NCI-H1105 treated with DMSO at 0.1 percent for 48 hours (cell line): ENCODE data around the gene PAGE3.

Experiments used
- DNase-seq: peaks from one replicate; lab custom pipeline; 2025; lab: John Stamatoyannopoulos, UW

The PAGE3 gene, protein sequence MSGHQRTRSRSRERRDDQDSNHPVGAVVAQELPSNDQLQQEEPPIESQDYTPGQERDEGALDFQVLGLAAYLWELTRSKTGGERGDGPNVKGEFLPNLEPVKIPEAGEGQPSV

DNA sequence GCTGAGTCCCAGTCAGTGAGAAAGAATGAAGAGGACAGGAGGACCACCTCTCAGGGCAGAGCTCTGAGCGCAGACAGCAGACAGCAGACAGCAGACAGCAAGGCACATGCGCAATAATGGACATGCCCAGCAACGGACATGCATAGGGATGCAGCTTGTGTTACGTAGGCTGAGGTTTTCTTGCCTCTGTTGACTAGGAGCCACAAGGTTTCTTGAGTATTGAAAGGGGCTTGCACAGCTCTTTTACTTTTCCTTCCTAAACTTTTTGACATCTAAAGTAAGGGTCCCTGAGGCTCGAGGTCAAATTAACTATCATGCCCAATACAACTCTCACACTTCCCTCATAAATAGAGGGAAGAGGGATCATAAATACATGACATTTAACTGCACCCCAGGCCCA lies at the start of gene PAGE3:
TSS of gene PAGE3 (minus strand) at position 101 of the 400 bp plus-strand sequence. CDS start 1,013 bp downstream, outside the sequence.
- no peak for DNase-seq

DNA sequence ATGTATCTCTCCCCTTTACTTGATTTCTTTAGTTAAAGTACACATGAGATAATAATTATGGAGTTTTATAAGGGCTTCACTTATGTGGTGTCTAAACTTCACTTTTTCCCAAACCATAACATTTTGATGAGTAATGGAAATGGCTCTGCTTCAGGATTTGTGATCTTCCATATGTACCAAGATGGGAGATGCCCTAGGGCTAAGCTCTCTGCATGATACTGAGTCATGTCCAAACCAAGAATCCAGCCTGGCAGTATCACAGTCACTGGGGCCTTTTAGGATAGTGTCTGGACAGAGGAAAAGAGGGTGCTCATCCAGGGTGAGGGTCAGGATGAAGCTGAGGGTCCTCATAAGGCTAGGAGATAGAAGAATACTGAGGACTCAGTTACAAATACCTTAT lies 47.9 kb upstream of the PAGE3 start:
- no peak for DNase-seq

DNA sequence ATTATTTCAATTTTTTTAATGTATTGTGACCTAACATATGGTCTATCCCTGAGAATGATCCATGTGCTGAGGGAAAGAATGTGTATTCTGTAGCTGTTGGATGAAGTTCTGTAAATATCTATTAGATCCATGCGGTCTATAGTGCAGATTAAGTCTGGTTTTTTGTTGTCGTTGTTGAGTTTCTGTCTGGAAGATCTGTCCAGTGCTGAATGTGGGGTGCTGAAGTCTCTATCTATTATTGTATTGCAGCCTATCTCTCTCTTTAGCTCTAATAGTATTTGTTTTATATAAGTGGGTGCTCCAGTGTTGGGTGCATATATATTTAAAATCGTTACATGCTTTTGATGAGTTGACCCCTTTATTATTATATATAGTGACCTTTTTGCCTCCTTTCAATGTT lies 26.2 kb upstream of the PAGE3 start:
- DNase-seq: no peak

DNA sequence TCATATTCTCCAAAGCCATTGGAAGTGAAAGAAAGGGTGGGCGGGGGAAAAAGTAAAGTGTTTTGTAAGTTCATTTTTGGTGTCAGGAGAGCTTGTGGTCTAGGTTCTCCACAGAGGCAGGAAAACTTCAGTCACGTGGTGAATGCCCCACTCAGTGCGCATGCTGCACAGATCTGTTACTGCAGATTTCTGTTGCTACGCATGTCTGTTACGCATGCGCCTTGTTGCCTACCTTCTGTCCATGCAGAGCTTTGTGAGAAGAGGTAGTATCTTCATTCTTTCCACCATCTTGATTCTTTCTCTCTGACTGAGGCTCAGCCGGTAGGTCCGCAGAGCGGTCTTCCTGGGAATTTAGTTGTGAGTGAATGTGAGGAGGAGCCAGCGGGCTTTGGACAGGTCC lies 15.1 kb upstream of the PAGE3 start:
- DNase-seq: no peak

DNA sequence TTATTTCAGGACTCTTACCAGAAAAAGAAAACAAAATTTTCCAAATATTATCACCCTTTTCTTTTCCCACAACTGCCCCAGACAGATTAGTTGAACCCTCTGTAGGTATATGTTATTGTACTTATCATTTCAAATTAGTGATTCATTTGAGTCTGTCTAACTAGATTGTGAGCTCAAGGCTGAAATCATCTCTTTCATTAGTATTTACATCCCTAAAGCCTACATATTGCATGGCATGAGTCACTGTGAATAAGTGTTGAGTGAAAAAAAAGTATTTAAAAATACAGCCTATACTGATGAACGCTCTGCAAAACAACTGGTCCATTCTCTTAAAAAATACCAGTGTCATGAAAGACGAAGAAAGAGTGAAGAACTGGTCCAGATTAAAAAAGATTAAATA lies 3.9 kb downstream of the PAGE3 start:
- no peak for DNase-seq

DNA sequence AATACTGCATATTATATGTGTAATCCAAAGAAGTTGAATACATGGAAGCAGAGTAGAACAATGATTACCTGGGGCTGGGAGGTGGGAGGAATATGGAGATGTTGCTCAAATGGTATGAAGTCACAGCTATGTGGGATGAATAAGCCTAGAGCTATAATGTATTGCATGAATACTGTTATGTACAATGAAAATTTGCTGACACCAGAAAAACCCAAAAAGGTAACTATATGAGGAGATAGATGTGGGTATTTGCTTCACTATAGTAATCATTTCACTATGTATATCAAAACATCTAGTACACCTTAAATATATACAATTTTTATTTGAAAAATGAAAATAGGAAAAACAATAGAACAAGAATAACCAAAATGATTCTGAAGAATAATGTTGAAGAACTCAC lies 11.2 kb downstream of the PAGE3 start:
- DNase-seq: no peak

DNA sequence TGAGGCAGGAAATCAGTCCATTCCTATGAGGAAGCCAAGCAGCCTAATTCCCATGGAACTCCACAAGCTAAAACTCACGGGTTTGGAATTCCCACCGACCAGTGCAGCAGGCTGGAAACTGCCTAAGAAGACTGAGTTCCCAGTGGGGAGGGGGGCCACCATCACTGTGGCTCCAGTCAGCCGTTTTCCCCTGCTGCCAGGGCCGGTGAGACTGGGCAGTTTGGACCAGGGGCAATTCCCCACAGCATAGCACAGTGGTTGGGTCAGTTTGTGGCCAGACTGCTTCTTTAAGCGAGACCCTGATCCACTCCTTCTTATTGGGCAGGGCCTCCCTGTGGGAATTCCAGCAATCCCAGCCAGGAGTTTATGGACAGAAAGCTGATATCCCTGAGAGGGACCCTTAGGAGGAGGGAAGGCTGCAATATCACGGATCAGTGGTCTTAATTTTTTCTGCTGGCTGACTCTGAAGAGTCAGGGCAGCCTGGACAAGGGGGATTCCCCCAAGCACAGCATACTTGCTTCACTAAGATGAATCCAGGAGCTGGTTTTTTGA lies 23.9 kb downstream of the PAGE3 start:
- DNase-seq: no peak

DNA sequence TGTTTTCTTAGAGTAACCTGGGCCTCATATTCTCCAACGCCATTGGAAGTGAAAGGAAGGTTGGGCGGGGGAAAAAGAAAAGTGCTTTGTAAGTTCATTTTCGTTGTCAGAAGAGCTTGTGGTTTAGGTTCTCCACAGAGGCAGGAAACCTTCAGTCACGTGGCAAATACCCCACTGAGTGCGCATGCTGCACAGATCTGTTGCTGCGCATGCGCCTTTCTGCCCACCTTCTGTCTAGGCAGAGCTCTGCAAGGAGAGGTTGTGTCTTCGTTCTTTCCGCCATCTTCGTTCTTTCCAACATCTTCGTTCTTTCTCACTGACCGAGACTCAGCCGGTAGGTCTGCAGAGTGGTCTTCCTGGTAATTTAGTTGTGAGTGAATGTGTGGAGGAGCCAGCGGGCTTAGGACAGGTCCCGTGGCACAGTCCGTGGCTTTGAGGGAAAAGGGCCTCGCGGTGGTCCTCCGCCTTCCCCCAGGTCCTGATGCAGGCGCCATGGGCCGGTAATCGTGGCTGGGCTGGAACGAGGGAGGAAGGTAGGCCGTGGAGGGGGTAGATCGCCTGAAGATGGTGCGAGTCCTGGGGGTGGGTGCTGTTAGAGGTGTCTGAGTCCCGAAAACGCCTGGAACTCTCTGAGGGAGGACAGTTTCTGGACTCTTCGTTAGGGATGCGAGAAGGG lies 44.5 kb downstream of the PAGE3 start, which contains the start of gene PAGE5:
TSS of gene PAGE5 (plus strand) at position 228 of the 676 bp plus-strand sequence. CDS start 1,037 bp downstream, outside the sequence.
- DNase-seq: no peak

DNA sequence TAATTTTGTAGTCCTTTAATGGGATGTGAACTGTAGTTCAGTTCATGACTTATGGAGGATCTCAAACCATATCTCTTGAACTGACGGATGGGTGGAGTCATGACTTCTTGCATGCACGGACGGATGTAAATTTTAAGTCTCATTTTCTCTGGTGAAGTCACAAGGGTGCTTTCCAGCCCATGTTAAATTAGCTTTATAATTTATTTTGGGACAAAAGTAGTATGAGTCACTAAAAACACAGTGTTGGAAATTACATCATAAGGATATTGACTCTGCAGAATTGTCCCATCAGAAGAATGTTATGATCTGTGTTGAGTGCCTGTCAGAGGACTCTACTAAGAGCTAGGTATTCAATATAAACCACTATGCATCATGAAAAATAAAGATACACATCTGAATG lies 51.3 kb downstream of the PAGE3 start:
- DNase-seq: no peak

DNA sequence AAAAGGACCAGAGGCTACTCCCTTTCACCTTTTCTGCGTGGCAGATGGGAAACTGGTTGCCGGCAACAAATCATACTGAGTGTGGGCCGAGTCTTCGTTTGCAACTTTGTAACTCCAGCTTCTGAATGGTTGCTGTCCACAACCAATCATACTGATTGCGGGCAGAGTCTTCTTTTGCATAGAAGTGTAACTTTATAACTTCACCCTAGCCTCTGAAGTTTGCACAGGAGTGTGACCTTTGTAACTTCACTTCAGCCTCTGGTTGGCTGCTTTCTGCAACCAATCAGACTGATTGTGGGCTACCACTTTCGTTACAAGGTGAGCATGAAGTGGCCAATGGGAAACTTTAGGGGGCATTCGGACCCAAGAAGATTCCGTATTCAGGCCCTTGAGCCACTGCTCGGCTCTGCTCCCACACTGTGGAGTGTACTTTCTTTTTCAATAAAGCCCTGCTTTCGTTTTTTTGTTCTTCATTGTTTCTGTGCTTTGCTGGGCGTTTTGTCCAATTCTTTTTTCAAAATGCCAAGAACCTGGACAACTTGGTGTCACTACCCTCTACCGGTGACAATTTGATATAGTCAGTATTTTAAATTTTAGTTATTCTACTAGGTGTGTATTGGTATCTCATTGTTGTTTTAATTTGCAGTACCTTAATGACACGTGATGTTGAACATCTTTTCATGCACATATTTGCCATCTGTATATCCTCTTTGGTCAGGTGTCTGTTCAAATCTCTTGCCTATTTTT lies 53.6 kb downstream of the PAGE3 start:
- no peak for DNase-seq
